ENCODE measurements around the gene GRIK5.

GRCh38 chr19:41999071-41999877 lies 70.7 kb downstream of the GRIK5 start:
- no peak for TF ChIP-seq CTCF (IDR thresholded peaks at IDR 0.05)
- TF ChIP-seq POLR2A (IDR thresholded peaks at IDR 0.05): no peak
